Muscle layer of duodenum (tissue), 2 donors: ENCODE results near the gene PLEKHG3.
"Not testable (repeated sequence)": the region's sequence is repeated elsewhere in the genome, so short reads cannot be mapped to it uniquely, and the experiment has no call there.

Experiments
- H3K27ac ChIP-seq: one replicate; pipeline ENCODE4 v1.7.0; 2013; ENCODE audit warnings: mild to moderate bottlenecking, low read length
- H3K27me3 ChIP-seq: one replicate; pipeline ENCODE4 v1.7.0; 2013; ENCODE audit warnings: low read depth, mild to moderate bottlenecking, control low read depth, low read length
- H3K36me3 ChIP-seq, 2 donors: one replicate each; pipeline ENCODE4 v1.7.0; 2013; ENCODE audit warnings: low read length in 2 of 2, control low read depth in 1 of 2, mild to moderate bottlenecking in 1 of 2; ENCODE audit not compliant: insufficient read depth in 2 of 2, control insufficient read depth in 1 of 2
- H3K4me1 ChIP-seq, 2 donors: one replicate each; pipeline ENCODE4 v1.7.0; 2013; ENCODE audit warnings: low read length in 2 of 2, mild to moderate bottlenecking in 2 of 2, control low read depth in 1 of 2, moderate library complexity in 1 of 2; ENCODE audit not compliant: insufficient read depth in 2 of 2, control insufficient read depth in 1 of 2
- H3K4me3 ChIP-seq, 2 donors: one replicate each; pipeline ENCODE4 v1.7.0; 2013; ENCODE audit warnings: low read length in 2 of 2, low read depth in 1 of 2, mild to moderate bottlenecking in 1 of 2
- H3K9me3 ChIP-seq, 2 donors: one replicate each; pipeline ENCODE4 v1.7.0; 2013; ENCODE audit warnings: low read length in 2 of 2, control low read depth in 1 of 2, mild to moderate bottlenecking in 1 of 2; ENCODE audit not compliant: control insufficient read depth in 1 of 2
- donor health status: healthy.

The PLEKHG3 gene

DNA sequence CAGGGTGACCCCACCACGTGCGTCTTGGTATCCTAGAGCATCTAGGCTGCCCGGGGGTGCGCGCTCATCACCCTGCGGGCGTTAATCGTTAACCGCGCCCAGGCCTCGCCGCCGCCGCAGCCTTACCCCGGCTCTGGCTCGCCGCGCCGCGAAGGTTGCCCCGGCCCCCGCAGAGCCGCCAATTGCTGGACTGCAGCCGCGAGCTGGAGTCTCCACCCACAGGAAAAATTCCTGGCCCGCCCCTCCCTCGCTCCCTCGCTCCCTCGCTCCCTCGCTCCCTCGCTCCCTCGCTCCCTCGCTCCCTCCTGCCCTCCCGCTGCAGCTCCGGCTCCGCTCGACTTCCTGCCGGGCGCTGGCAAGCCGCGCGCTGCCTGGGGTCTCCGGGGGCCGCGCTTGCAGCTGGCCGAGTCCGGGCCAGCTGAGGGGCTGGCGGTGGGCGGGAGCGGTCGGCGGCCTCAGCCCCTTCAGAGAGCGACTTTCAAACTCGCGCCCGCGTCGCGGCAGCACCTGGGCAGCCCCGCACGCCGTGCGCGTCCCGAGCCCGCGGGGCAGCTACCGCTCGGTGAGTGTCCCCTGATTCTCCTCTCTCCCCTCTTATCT lies at the start of gene PLEKHG3:
Gene PLEKHG3 (plus strand): TSS at position 282 of the 600 bp plus-strand sequence. CDS start 23,208 bp downstream, outside the sequence.
- no peaks in the 10 kb centered on the region for H3K9me3 ChIP-seq
- H3K27me3 ChIP-seq = no peaks in the 10 kb centered on the region
- peak within 1 kb of the TSS; percentile 73 to 96 for H3K4me3 ChIP-seq
- peak within 1 kb of the TSS; percentile 41 for H3K27ac ChIP-seq
- H3K4me1 ChIP-seq = peaks cover 26 to 36% of the 10 kb centered on the region in 2 donors
- H3K36me3 ChIP-seq = peaks cover 0 to 3% of the 10 kb centered on the region in 2 donors

DNA sequence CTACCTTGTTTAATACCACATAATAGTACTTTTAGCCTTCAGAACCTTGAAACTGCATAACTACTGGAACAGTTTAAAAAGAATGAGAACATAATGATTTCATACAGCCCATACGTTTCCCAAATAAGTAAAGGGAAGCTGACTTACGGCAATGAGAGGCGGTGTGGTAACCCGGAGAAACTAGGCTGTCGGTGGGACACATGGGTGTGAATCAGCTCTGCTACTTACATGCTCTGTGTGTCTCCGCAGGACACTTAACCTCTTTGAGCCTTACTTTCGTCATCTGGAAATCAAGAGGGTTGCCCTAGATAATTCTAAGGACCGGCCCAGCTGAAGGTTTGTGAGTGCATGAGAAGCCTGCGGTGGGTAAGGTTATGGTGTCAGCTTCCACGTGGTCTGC lies 49.3 kb upstream of the PLEKHG3 start:
- Histone ChIP-seq H3K36me3 (no peaks in the 10 kb centered on the region), H3K4me1 (peaks cover 0 to 9% of the 10 kb centered on the region in 2 donors), H3K27me3 (no peaks in the 10 kb centered on the region), H3K9me3 (no peaks in the 10 kb centered on the region), H3K4me3 (peak overlapping the region in 1 of 2 donors; percentile 24), H3K27ac (peak overlapping the region; percentile 34)

DNA sequence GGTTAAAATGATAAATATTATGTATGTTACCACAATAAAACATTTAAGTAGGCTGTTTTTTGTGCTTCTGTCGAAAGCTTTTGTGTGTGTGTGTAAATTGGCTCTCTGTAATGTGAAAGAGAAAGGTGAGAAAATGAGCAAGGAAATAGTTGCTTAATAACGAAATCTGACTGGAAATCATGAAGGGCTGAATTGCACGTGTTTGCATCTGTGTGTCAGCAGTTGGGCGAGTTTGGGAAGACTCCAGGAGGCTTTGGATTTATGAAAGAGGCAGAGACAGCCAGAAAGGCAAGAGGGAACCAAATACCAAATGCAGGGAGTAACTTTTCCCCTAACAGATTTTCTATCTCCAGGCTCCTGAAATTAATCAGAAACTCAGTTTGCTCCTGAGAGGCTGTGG lies 47.2 kb upstream of the PLEKHG3 start:
- Histone ChIP-seq H3K27ac (no peak overlapping the region), H3K4me1 (peaks cover 0 to 9% of the 10 kb centered on the region in 2 donors), H3K9me3 (no peaks in the 10 kb centered on the region), H3K36me3 (no peaks in the 10 kb centered on the region), H3K4me3 (no peak overlapping the region), H3K27me3 (no peaks in the 10 kb centered on the region)

DNA sequence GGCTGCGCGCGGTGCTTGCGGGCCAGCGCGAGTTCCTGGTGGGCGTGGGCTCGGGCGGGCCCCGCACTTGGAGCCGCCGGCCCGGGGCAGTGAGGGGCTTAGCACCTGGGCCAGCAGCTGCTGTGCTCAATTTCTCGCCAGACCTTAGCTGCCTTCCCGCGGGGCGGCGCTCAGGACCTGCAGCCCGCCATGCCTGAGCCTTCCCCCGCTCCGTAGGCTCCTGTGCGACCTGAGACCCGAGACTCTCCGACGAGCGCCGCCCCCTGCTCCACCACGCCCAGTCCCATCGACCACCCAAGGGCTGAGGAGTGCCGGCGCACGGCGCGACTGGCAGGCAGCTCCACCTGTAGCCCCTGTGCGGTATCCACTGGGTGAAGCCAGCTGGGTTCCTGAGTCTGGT lies 46.0 kb upstream of the PLEKHG3 start:
- Histone ChIP-seq H3K27ac (no peak overlapping the region), H3K4me1 (peaks cover 0 to 9% of the 10 kb centered on the region in 2 donors), H3K36me3 (no peaks in the 10 kb centered on the region), H3K4me3 (no peak overlapping the region), H3K9me3 (no peaks in the 10 kb centered on the region), H3K27me3 (no peaks in the 10 kb centered on the region)

DNA sequence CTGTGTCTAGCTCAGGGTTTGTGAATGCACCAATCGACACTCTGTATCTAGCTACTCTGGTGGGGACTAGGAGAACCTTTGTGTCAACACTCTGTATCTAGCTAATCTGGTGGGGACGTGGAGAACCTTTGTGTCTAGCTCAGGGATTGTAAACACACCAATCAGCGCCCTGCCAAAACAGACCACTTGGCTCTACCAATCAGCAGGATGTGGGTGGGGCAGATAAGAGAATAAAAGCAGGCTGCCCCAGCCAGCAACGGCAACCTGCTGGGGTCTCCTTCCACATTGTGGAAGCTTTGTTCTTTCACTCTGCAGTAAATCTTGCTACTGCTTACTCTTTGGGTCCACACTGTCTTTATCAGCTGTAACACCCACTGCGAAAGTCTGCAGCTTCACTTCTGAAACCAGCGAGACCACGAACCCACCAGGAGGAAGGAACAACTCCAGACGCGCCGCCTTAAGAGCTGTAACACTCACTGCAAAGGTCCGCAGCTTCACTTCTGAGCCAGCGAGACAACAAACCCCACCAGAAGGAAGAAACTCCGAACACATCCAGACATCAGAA lies 45.4 kb upstream of the PLEKHG3 start:
- H3K4me3 ChIP-seq, H3K27ac ChIP-seq, H3K36me3 ChIP-seq, H3K9me3 ChIP-seq, H3K4me1 ChIP-seq, H3K27me3 ChIP-seq: not testable (repeated sequence)

DNA sequence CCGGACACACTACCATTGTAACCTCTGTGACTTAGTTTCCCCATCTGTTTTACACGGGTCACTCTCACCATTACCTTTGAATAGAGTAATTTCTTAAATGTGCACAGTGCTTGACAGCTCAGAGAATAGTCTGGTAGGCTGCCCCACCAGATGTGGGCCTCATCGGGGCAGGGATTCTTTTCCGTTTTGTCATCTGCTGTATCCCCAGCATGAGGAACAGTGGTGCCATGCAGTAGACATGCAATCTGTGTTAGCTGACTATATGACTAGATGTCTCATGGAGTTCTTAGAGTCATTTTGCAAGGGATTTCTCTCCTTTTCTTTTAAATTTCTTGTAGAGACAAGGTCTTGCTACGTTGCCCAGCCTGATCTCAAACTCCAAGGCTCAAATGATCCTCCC lies 44.9 kb upstream of the PLEKHG3 start:
- no peaks in the 10 kb centered on the region for H3K9me3 ChIP-seq
- no peaks in the 10 kb centered on the region for H3K27me3 ChIP-seq
- H3K4me3 ChIP-seq = no peak overlapping the region
- no peaks in the 10 kb centered on the region for H3K36me3 ChIP-seq
- H3K27ac ChIP-seq = no peak overlapping the region
- H3K4me1 ChIP-seq = peaks cover 0 to 9% of the 10 kb centered on the region in 2 donors

DNA sequence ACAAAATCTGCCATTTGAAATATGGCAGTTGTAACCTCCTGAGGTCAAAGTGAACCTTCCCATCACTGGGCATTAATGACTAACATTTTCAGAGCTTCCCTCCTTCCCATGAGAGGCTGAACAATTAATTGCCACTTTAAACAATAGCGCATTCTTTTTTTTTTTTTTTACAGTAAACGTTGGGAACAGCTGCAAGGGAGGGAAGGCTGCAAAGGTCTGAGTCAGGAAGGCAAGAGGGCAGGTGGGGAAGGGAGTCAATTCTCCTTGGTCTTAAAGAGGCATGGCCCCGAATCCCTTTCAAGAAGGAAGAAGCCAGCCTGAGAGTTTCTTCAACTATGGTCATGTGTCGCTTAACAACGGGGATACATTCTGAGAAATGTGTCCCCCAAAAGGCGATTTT lies 41.0 kb upstream of the PLEKHG3 start:
- Histone ChIP-seq H3K27me3 (no peaks in the 10 kb centered on the region), H3K9me3 (no peaks in the 10 kb centered on the region), H3K36me3 (no peaks in the 10 kb centered on the region), H3K27ac (no peak overlapping the region), H3K4me1 (no peaks in the 10 kb centered on the region), H3K4me3 (no peak overlapping the region)

DNA sequence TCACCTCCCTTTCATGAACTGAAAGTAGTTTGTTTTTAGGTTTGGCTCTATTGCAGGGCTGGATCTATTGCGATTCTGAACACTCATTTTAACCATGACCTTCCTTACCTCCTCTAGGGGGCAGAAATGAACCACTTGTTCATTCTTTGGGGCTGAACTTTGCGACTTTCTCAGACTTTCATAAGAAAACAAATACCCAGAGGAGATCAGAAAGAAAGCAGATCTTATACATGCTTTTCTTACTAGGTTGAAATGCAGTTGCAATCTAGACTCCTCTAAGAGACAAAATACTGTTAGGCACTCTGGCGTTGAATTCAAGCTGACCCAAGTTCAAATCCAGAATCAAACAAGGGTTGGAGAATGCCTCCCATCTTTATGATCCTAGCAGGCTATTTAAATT lies 32.6 kb upstream of the PLEKHG3 start:
- Histone ChIP-seq H3K4me1 (peaks cover 0 to 7% of the 10 kb centered on the region in 2 donors), H3K36me3 (no peaks in the 10 kb centered on the region), H3K9me3 (no peaks in the 10 kb centered on the region), H3K27me3 (no peaks in the 10 kb centered on the region), H3K4me3 (no peak overlapping the region), H3K27ac (no peak overlapping the region)

DNA sequence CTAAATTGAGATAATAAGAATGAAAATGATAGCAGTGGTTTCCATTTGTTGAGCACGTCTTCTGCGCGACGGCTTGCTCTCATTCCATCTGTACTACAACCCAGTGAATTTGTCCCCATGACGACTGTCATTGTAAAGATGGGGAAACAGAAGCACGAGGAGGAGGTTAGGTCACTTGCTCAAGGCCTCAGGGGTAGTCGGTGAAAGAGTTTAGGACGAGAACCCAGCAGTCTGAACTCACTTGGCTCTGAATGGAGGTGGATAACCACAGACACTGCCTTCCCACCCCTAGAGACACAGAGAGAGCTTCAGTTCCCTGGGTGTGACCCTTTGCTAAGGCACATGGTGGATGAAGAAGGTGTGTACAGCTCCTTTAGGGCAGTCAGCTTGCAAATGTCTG lies 30.9 kb upstream of the PLEKHG3 start:
- H3K27ac ChIP-seq = no peak overlapping the region
- no peaks in the 10 kb centered on the region for H3K27me3 ChIP-seq
- H3K36me3 ChIP-seq = no peaks in the 10 kb centered on the region
- H3K4me1 ChIP-seq = peaks cover 0 to 7% of the 10 kb centered on the region in 2 donors
- no peaks in the 10 kb centered on the region for H3K9me3 ChIP-seq
- no peak overlapping the region for H3K4me3 ChIP-seq

DNA sequence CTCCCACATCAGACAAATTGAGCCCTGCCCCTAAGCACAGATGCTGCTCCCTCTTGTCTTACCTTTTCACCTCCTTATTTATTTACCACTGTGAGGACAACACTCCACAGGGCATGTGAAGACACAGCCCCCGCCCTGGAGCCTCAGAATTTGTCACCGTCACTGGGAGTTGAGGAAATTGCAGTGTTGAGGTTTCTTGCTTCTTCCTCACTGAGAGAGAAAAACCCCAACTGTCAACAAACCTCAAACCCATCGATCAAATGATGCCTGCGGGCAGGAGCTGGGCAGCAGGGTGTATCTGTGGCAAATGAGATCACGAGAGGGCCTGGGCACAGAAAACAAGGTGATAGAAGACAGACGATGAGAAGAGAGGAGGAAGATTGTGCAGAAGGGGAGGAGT lies 30.5 kb upstream of the PLEKHG3 start:
- Histone ChIP-seq H3K9me3 (no peaks in the 10 kb centered on the region), H3K4me3 (no peak overlapping the region), H3K27ac (no peak overlapping the region), H3K27me3 (no peaks in the 10 kb centered on the region), H3K4me1 (peaks cover 0 to 7% of the 10 kb centered on the region in 2 donors), H3K36me3 (no peaks in the 10 kb centered on the region)

DNA sequence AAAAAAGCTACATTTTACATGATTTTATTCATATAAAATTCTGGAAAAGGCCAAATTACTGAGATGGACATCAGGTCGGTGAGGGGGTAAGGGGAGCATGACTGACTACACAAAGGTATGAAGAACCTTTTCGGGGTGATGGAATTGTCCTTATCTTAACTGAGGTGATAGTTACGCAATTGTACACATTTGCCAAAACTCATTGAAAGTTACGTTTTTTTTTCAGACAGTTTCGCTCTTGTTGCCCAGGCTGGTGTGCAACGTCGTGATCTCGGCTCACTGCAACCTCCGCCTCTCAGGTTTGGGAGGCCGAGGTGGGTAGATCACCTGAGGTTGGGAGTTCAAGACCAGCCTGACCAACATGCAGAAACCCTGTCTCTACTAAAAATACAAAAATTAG lies 29.4 kb upstream of the PLEKHG3 start:
- Histone ChIP-seq H3K27ac (no peak overlapping the region), H3K36me3 (no peaks in the 10 kb centered on the region), H3K27me3 (no peaks in the 10 kb centered on the region), H3K4me3 (no peak overlapping the region), H3K4me1 (peaks cover 0 to 7% of the 10 kb centered on the region in 2 donors), H3K9me3 (no peaks in the 10 kb centered on the region)

DNA sequence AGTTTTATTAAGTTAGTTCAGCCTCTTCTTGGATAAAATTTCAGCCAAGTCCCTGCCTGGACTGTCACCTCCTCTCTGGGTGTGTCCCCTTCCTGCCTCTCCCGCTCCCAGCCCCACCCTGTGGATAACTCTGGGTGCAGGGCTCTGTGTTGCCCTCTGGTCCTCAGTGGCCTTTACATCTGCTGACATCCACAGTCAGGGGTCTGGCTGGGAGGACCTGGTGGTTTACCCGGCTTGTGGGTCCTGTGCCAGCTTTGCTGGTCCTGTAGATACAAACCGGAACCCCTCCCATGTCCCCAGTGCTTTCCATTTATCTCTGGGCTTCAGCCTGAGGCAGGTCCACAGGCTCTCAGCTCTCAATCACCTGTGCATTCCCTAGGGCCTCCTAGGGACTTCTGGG lies 28.9 kb upstream of the PLEKHG3 start:
- no peaks in the 10 kb centered on the region for H3K36me3 ChIP-seq
- H3K4me1 ChIP-seq = peaks cover 0 to 7% of the 10 kb centered on the region in 2 donors
- no peak overlapping the region for H3K4me3 ChIP-seq
- H3K9me3 ChIP-seq = no peaks in the 10 kb centered on the region
- H3K27ac ChIP-seq = no peak overlapping the region
- H3K27me3 ChIP-seq = no peaks in the 10 kb centered on the region
